GM19452 (cell line): ENCODE results near the gene AMTN.

ENCODE experiments used
- ATAC-seq: cut with Tn5 transposase; IDR thresholded peaks from one replicate; pipeline ENCODE4 v1.9.1; 2021; ENCODE audit not compliant: unreplicated experiment

Gene AMTN

GRCh38 chr4:70559211-70559830 is 41.0 kb downstream of the AMTN start:
- peak; percentile 84 for ATAC-seq

- ATAC-seq: no peak
Observed at GRCh38 chr4:70559924-70560323, 41.6 kb downstream of the AMTN start.

- no peak for ATAC-seq
Observed at GRCh38 chr4:70564033-70564432, 45.7 kb downstream of the AMTN start.

GRCh38 chr4:70570796-70571195 is 52.4 kb downstream of the AMTN start:
- ATAC-seq: no peak

- ATAC-seq: no peak
Observed at GRCh38 chr4:70571772-70572171, 53.4 kb downstream of the AMTN start.

GRCh38 chr4:70575964-70576363 is 57.6 kb downstream of the AMTN start:
- no peak for ATAC-seq

- ATAC-seq: no peak
Observed at GRCh38 chr4:70577220-70577927, 59.0 kb downstream of the AMTN start.

- ATAC-seq: no peak
Observed at GRCh38 chr4:70581980-70582379, 63.6 kb downstream of the AMTN start.
